ENCODE data around the gene INPP4B.

The INPP4B gene

GRCh38 chr4:142579443-142579842 is 266.7 kb downstream of the INPP4B start:
- H3K9me3 ChIP-seq (ENCODE audit: insufficient read depth, low read depth, low read length), result no peaks in the 10 kb centered on the region
- no peak overlapping the region for H3K4me3 ChIP-seq (ENCODE audit: low read depth, low read length)
- no peak overlapping the region for H4K8ac ChIP-seq (ENCODE audit: low read depth, low read length)
- no peaks in the 10 kb centered on the region for H3K79me1 ChIP-seq (ENCODE audit: low read length)
- H3K9ac ChIP-seq (ENCODE audit: low read length), result no peak overlapping the region
- H3K4ac ChIP-seq (ENCODE audit: low read depth, low read length), result no peak overlapping the region
- no peak overlapping the region for H2AFZ ChIP-seq (ENCODE audit: insufficient read depth, low read length, poor library complexity)
- no peak overlapping the region for H3K14ac ChIP-seq (ENCODE audit: low read length)
- no peak overlapping the region for H2AK5ac ChIP-seq (ENCODE audit: low read length)
- H3K4me2 ChIP-seq (ENCODE audit: low read length), result no peak overlapping the region
- no CpG with 5 or more reads among the region's 2 CpGs for WGBS (ENCODE audit: extremely low coverage, insufficient coverage, insufficient read length)
- no peaks in the 10 kb centered on the region for H3K27me3 ChIP-seq (ENCODE audit: insufficient read depth, low read length)
- H3K27ac ChIP-seq (ENCODE audit: low read depth, low read length), result no peak overlapping the region
- no peaks in the 10 kb centered on the region for H3K4me1 ChIP-seq (ENCODE audit: control insufficient read depth in 1 of 2, insufficient read depth in 2 of 2, low read length in 2 of 2)
- H2BK120ac ChIP-seq (ENCODE audit: insufficient read depth, low read length, poor library complexity), result no peak overlapping the region
- no peaks in the 10 kb centered on the region for H3K36me3 ChIP-seq (ENCODE audit: control insufficient read depth in 1 of 2, insufficient read depth in 2 of 2, low read length in 2 of 2)
- H2BK5ac ChIP-seq (ENCODE audit: low read depth, low read length, poor library complexity), result no peak overlapping the region
- no peak overlapping the region for H3K23ac ChIP-seq (ENCODE audit: low read length)
- H3K79me2 ChIP-seq (ENCODE audit: control insufficient read depth, insufficient read depth, low read length, poor library complexity), result no peaks in the 10 kb centered on the region
- no peak for DNase-seq
- no peak overlapping the region for H2BK12ac ChIP-seq (ENCODE audit: low read length)
- H4K91ac ChIP-seq (ENCODE audit: low read depth, low read length), result no peak overlapping the region
- H4K12ac ChIP-seq (ENCODE audit: low read depth, low read length), result no peak overlapping the region
- no peak overlapping the region for H3K18ac ChIP-seq (ENCODE audit: low read length)

DNA sequence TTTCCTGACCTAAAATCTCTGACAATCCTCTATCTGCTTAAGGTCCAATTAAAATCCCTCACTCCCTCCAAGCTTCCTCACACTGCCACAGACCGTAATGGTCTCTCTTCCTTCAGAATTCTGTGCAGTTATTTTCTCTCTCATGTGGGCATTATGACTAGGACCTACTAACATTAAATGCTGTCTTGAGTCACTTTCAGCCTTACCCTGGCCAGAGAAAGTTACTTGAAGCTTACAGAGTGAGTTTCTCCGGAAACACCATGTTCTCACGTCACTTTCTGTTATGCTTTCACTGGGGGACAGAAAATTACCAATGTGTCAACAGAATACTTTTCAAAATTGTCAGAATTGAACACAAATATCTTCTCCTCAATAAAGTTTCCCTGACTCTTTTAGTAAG is 271.8 kb downstream of the INPP4B start:
- no peak overlapping the region for H2BK12ac ChIP-seq (ENCODE audit: low read length)
- no CpG with 5 or more reads among the region's 3 CpGs for WGBS (ENCODE audit: extremely low coverage, insufficient coverage, insufficient read length)
- H3K14ac ChIP-seq (ENCODE audit: low read length), result no peak overlapping the region
- H3K79me1 ChIP-seq (ENCODE audit: low read length), result no peaks in the 10 kb centered on the region
- no peaks in the 10 kb centered on the region for H3K27me3 ChIP-seq (ENCODE audit: insufficient read depth, low read length)
- H4K12ac ChIP-seq (ENCODE audit: low read depth, low read length), result no peak overlapping the region
- H2AK5ac ChIP-seq (ENCODE audit: low read length), result no peak overlapping the region
- H3K36me3 ChIP-seq (ENCODE audit: control insufficient read depth in 1 of 2, insufficient read depth in 2 of 2, low read length in 2 of 2), result no peaks in the 10 kb centered on the region
- H2BK120ac ChIP-seq (ENCODE audit: insufficient read depth, low read length, poor library complexity), result no peak overlapping the region
- H3K79me2 ChIP-seq (ENCODE audit: control insufficient read depth, insufficient read depth, low read length, poor library complexity), result no peaks in the 10 kb centered on the region
- H2BK5ac ChIP-seq (ENCODE audit: low read depth, low read length, poor library complexity), result no peak overlapping the region
- no peak overlapping the region for H3K9ac ChIP-seq (ENCODE audit: low read length)
- H4K91ac ChIP-seq (ENCODE audit: low read depth, low read length), result no peak overlapping the region
- no peaks in the 10 kb centered on the region for H3K4me1 ChIP-seq (ENCODE audit: control insufficient read depth in 1 of 2, insufficient read depth in 2 of 2, low read length in 2 of 2)
- no peak overlapping the region for H3K4me3 ChIP-seq (ENCODE audit: low read depth, low read length)
- no peak overlapping the region for H4K8ac ChIP-seq (ENCODE audit: low read depth, low read length)
- no peak for DNase-seq
- no peak overlapping the region for H2AFZ ChIP-seq (ENCODE audit: insufficient read depth, low read length, poor library complexity)
- H3K23ac ChIP-seq (ENCODE audit: low read length), result no peak overlapping the region
- H3K27ac ChIP-seq (ENCODE audit: low read depth, low read length), result no peak overlapping the region
- no peak overlapping the region for H3K4ac ChIP-seq (ENCODE audit: low read depth, low read length)
- H3K4me2 ChIP-seq (ENCODE audit: low read length), result no peak overlapping the region
- no peak overlapping the region for H3K18ac ChIP-seq (ENCODE audit: low read length)
- no peaks in the 10 kb centered on the region for H3K9me3 ChIP-seq (ENCODE audit: insufficient read depth, low read depth, low read length)

GRCh38 chr4:142572071-142572470 is 274.0 kb downstream of the INPP4B start:
- Histone ChIP-seq H3K79me1 (ENCODE audit: low read length) (no peaks in the 10 kb centered on the region), H3K36me3 (ENCODE audit: control insufficient read depth in 1 of 2, insufficient read depth in 2 of 2, low read length in 2 of 2) (no peaks in the 10 kb centered on the region), H3K9me3 (ENCODE audit: insufficient read depth, low read depth, low read length) (no peaks in the 10 kb centered on the region), H3K4ac (ENCODE audit: low read depth, low read length) (no peak overlapping the region), H3K27ac (ENCODE audit: low read depth, low read length) (no peak overlapping the region), H3K79me2 (ENCODE audit: control insufficient read depth, insufficient read depth, low read length, poor library complexity) (no peaks in the 10 kb centered on the region), H2AFZ (ENCODE audit: insufficient read depth, low read length, poor library complexity) (no peak overlapping the region), H3K23ac (ENCODE audit: low read length) (no peak overlapping the region), H3K18ac (ENCODE audit: low read length) (no peak overlapping the region), H3K4me1 (ENCODE audit: control insufficient read depth in 1 of 2, insufficient read depth in 2 of 2, low read length in 2 of 2) (no peaks in the 10 kb centered on the region), H3K14ac (ENCODE audit: low read length) (no peak overlapping the region), H4K91ac (ENCODE audit: low read depth, low read length) (no peak overlapping the region), H3K9ac (ENCODE audit: low read length) (no peak overlapping the region), H3K27me3 (ENCODE audit: insufficient read depth, low read length) (no peaks in the 10 kb centered on the region), H2BK12ac (ENCODE audit: low read length) (no peak overlapping the region), H2AK5ac (ENCODE audit: low read length) (no peak overlapping the region), H4K8ac (ENCODE audit: low read depth, low read length) (no peak overlapping the region), H2BK120ac (ENCODE audit: insufficient read depth, low read length, poor library complexity) (no peak overlapping the region), H3K4me3 (ENCODE audit: low read depth, low read length) (no peak overlapping the region), H4K12ac (ENCODE audit: low read depth, low read length) (no peak overlapping the region), H2BK5ac (ENCODE audit: low read depth, low read length, poor library complexity) (no peak overlapping the region), H3K4me2 (ENCODE audit: low read length) (no peak overlapping the region)
- DNase-seq, result no peak
- no CpG with 5 or more reads among the region's 1 CpG for WGBS (ENCODE audit: extremely low coverage, insufficient coverage, insufficient read length)

- no peak overlapping the region for H4K8ac ChIP-seq (ENCODE audit: low read depth, low read length)
- no peak overlapping the region for H3K18ac ChIP-seq (ENCODE audit: low read length)
These were observed 278.3 kb downstream of the INPP4B start for GRCh38 chr4:142567620-142568451.

More at GRCh38 chr4:142567620-142568451, 278.3 kb downstream of the INPP4B start:
- H3K27me3 ChIP-seq (ENCODE audit: insufficient read depth, low read length), result no peaks in the 10 kb centered on the region
- H3K36me3 ChIP-seq (ENCODE audit: control insufficient read depth in 1 of 2, insufficient read depth in 2 of 2, low read length in 2 of 2), result no peaks in the 10 kb centered on the region
- DNase-seq, result no peak
- no peaks in the 10 kb centered on the region for H3K4me1 ChIP-seq (ENCODE audit: control insufficient read depth in 1 of 2, insufficient read depth in 2 of 2, low read length in 2 of 2)
- H3K79me1 ChIP-seq (ENCODE audit: low read length), result no peaks in the 10 kb centered on the region
- H3K79me2 ChIP-seq (ENCODE audit: control insufficient read depth, insufficient read depth, low read length, poor library complexity), result no peaks in the 10 kb centered on the region
- no peak overlapping the region for H2BK12ac ChIP-seq (ENCODE audit: low read length)
- no peak overlapping the region for H3K14ac ChIP-seq (ENCODE audit: low read length)
- H3K4me3 ChIP-seq (ENCODE audit: low read depth, low read length), result no peak overlapping the region
- H2BK120ac ChIP-seq (ENCODE audit: insufficient read depth, low read length, poor library complexity), result no peak overlapping the region
- no peak overlapping the region for H3K9ac ChIP-seq (ENCODE audit: low read length)
- no peak overlapping the region for H2AFZ ChIP-seq (ENCODE audit: insufficient read depth, low read length, poor library complexity)
- H3K27ac ChIP-seq (ENCODE audit: low read depth, low read length), result no peak overlapping the region
- H3K4ac ChIP-seq (ENCODE audit: low read depth, low read length), result no peak overlapping the region
- H2AK5ac ChIP-seq (ENCODE audit: low read length), result no peak overlapping the region
- WGBS (ENCODE audit: extremely low coverage, insufficient coverage, insufficient read length), result no CpG with 5 or more reads among the region's 4 CpGs
- no peak overlapping the region for H2BK5ac ChIP-seq (ENCODE audit: low read depth, low read length, poor library complexity)
- H3K9me3 ChIP-seq (ENCODE audit: insufficient read depth, low read depth, low read length), result no peaks in the 10 kb centered on the region
- H4K12ac ChIP-seq (ENCODE audit: low read depth, low read length), result no peak overlapping the region
- H3K4me2 ChIP-seq (ENCODE audit: low read length), result no peak overlapping the region
- H4K91ac ChIP-seq (ENCODE audit: low read depth, low read length), result no peak overlapping the region
- H3K23ac ChIP-seq (ENCODE audit: low read length), result no peak overlapping the region
